K562 (cell line): ENCODE results near the gene ACBD3. TPM values are rescaled to one million over a fixed set of nuclear protein-coding genes. Genes with fewer than 3 reads are reported as not detected.
A peak's percentile ranks its signal among the peaks of the same experiment; 100 is the strongest.

Source experiments
- ATAC-seq: fragments of 200-7000 bp; cut with Tn5 transposase; 3 replicates; pipeline ENCODE4 v1.9.1; 2020; ENCODE audit warnings: moderate library complexity
- BruUV-seq: library from RNA; stranded (reverse); fragments of 400-500 nt; replicated peaks from 2 replicates; lab custom pipeline; 2021; lab: Mats Ljungman, UMichigan
- CTCF ChIA-PET: fragments of 300-600 bp; formaldehyde crosslinking; extraction: SDS; loops from one replicate; lab custom pipeline; 2021; ENCODE audit warnings: low intra/inter-chr PET ratio; lab: Yijun Ruan, JAX
- POLR2A ChIA-PET: fragments of 300-600, 350-650 bp; sonication (Branson Sonifier 250); formaldehyde crosslinking; extraction: SDS; loops from one replicate; lab custom pipeline; 2021; ENCODE audit warnings: antibody characterized with exemption, inconsistent platforms; lab: Yijun Ruan, JAX
- DNase-seq, 4 experiments: peaks; one replicate each; pipeline versions ENCODE4 v3.0.0 to v3.0.0-alpha.2; 2011 to 2018; ENCODE audit warnings: low spot score in 3 of 4, mixed read lengths in 3 of 4; ENCODE audit errors: extremely low read depth in 1 of 4
- FAIRE-seq: peaks from 2 replicates; lab custom pipeline; 2011; peaks lifted over from hg19 to GRCh38; lab: Jason Lieb, UNC
- H2AFZ ChIP-seq: 2 replicates; pipeline ENCODE4 v1.6.0; 2011; ENCODE audit warnings: low read depth, low read length, control low read depth, inconsistent platforms
- H3K27ac ChIP-seq: fragments of 200-600 bp; 3 replicates; pipeline ENCODE4 v1.8.0; 2011; ENCODE audit warnings: low read depth, mild to moderate bottlenecking, control low read depth, inconsistent platforms, low read length, moderate library complexity, mixed read lengths; ENCODE audit errors: extremely low read depth
- H3K27me3 ChIP-seq, 2 experiments: fragments of 300-600 bp in 1 of 2; 2 replicates in 1 of 2; 3 replicates in 1 of 2; pipeline versions ENCODE4 v1.6.0 to v1.8.0; 2011; ENCODE audit warnings: inconsistent platforms in 2 of 2, low read length in 2 of 2, mild to moderate bottlenecking in 1 of 2, mixed read lengths in 1 of 2, moderate library complexity in 1 of 2; ENCODE audit not compliant: control insufficient read depth in 2 of 2, insufficient read depth in 2 of 2
- H3K36me3 ChIP-seq: fragments of 300-600 bp; 3 replicates; pipeline ENCODE4 v1.8.0; 2011; ENCODE audit warnings: mild to moderate bottlenecking, low read length, inconsistent platforms; ENCODE audit not compliant: control insufficient read depth, insufficient read depth
- H3K4me1 ChIP-seq, 2 experiments: fragments of 200-600 bp in 1 of 2; replicated peaks in 1 of 2; 2 replicates in 1 of 2; 3 replicates in 1 of 2; pipeline versions ENCODE4 v1.5.1 to v1.8.0; 2011; ENCODE audit warnings: inconsistent platforms in 2 of 2, low read length in 2 of 2, mild to moderate bottlenecking in 1 of 2, mixed read lengths in 1 of 2, moderate library complexity in 1 of 2; ENCODE audit not compliant: control insufficient read depth in 2 of 2, insufficient read depth in 2 of 2
- H3K4me2 ChIP-seq: 2 replicates; pipeline ENCODE4 v1.6.1; 2011; ENCODE audit warnings: low read length, control low read depth, inconsistent platforms, mixed read lengths; ENCODE audit not compliant: insufficient read depth
- H3K4me3 ChIP-seq: fragments of 200-600 bp; sonication (generic), shearing (Covaris generic); 2 replicates; pipeline ENCODE4 v1.5.1; 2016; ENCODE audit warnings: control low read depth, inconsistent platforms
- H3K79me2 ChIP-seq: fragments of 200-600 bp; 3 replicates; pipeline ENCODE4 v1.8.0; 2011; ENCODE audit warnings: low read length, inconsistent platforms; ENCODE audit not compliant: control insufficient read depth, insufficient read depth
- H3K9ac ChIP-seq, 2 experiments: 2 replicates each; pipeline versions ENCODE4 v1.6.0 to v1.6.1; 2011; ENCODE audit warnings: low read depth in 2 of 2, low read length in 2 of 2, control low read depth in 1 of 2, inconsistent platforms in 1 of 2, mild to moderate bottlenecking in 1 of 2, mixed read lengths in 1 of 2; ENCODE audit not compliant: insufficient read depth in 1 of 2
- H3K9me1 ChIP-seq: one replicate; pipeline ENCODE4 v1.6.0; 2011; ENCODE audit warnings: inconsistent platforms, mild to moderate bottlenecking, low read length, moderate library complexity; ENCODE audit not compliant: control insufficient read depth, insufficient read depth
- H3K9me3 ChIP-seq: replicated peaks from 2 replicates; pipeline ENCODE4 v1.5.1; 2011; ENCODE audit warnings: low read depth, low read length, inconsistent platforms; ENCODE audit not compliant: control insufficient read depth, insufficient read depth
- H4K20me1 ChIP-seq: replicated peaks from 2 replicates; pipeline ENCODE4 v1.6.1; 2011; ENCODE audit warnings: low read length, inconsistent platforms, mixed read lengths; ENCODE audit not compliant: control insufficient read depth, insufficient read depth
- BRCA1 ChIP-seq, 2 experiments: fragments of 450-650 bp in 1 of 2; sonication (generic) in 1 of 2; formaldehyde crosslinking in 1 of 2; IDR thresholded peaks; 2 replicates each; pipeline versions ENCODE4 v1.5.0 to v1.6.1; 2017 to 2020; ENCODE audit warnings: mild to moderate bottlenecking in 1 of 2, missing genetic modification reagents in 1 of 2
- CREB3L1 ChIP-seq: fragments of 450-650 bp; IDR thresholded peaks from 2 replicates; pipeline ENCODE4 v1.6.1; 2014; ENCODE audit warnings: low read depth, mild to moderate bottlenecking, moderate library complexity, borderline replicate concordance
- ETV1 ChIP-seq: fragments of 450-650 bp; conservative IDR thresholded peaks from 2 replicates; pipeline ENCODE4 v1.6.1; 2016; ENCODE audit warnings: missing genetic modification characterization, control low read depth, low read depth, missing compliant biosample characterization
- FOXJ2 ChIP-seq: fragments of 200-800 bp; sonication (Bioruptor generic); IDR thresholded peaks from 2 replicates; pipeline ENCODE4 v1.6.1; 2016; ENCODE audit warnings: missing genetic modification characterization, missing compliant biosample characterization
- FOXP1 ChIP-seq: sonication (generic); formaldehyde crosslinking; IDR thresholded peaks from 2 replicates; pipeline ENCODE4 v1.8.0; 2022; ENCODE audit warnings: mild to moderate bottlenecking, missing genetic modification reagents
- PRPF4 ChIP-seq: fragments of 200-400 bp; formaldehyde crosslinking; IDR thresholded peaks from one replicate; pipeline ENCODE4 v1.6.1; 2017; ENCODE audit warnings: low read length, low read depth, mild to moderate bottlenecking; ENCODE audit not compliant: insufficient read depth, poor library complexity, severe bottlenecking
- RBM15 ChIP-seq: fragments of 200-400 bp; formaldehyde crosslinking; IDR thresholded peaks from 2 replicates; pipeline ENCODE4 v1.6.1; 2018; ENCODE audit warnings: mild to moderate bottlenecking, low read length, moderate library complexity; ENCODE audit not compliant: insufficient read depth
- SIN3B ChIP-seq: fragments of 450-650 bp; IDR thresholded peaks from 2 replicates; pipeline ENCODE4 v1.6.1; 2017; ENCODE audit warnings: low read depth, mild to moderate bottlenecking, moderate library complexity
- SIX5 ChIP-seq, 2 experiments: IDR thresholded peaks; 2 replicates each; pipeline ENCODE4 v1.6.1; 2011; ENCODE audit warnings: low read length in 2 of 2, borderline replicate concordance in 1 of 2, low read depth in 1 of 2, mild to moderate bottlenecking in 1 of 2, moderate library complexity in 1 of 2; ENCODE audit not compliant: insufficient read depth in 1 of 2
- SMC3 ChIP-seq: conservative IDR thresholded peaks from 2 replicates; pipeline ENCODE4 v1.6.1; 2011; ENCODE audit warnings: low read depth, low read length, improper control_type of control experiment; ENCODE audit not compliant: insufficient read depth
- ZBTB49 ChIP-seq: sonication (generic); formaldehyde crosslinking; IDR thresholded peaks from 2 replicates; pipeline ENCODE4 v1.8.0; 2022; ENCODE audit warnings: missing genetic modification reagents, mild to moderate bottlenecking, borderline replicate concordance
- ZNF224 ChIP-seq: sonication (generic); formaldehyde crosslinking; IDR thresholded peaks from 2 replicates; pipeline ENCODE4 v1.8.0; 2022; ENCODE audit warnings: mild to moderate bottlenecking, missing genetic modification reagents
- ZNF316 ChIP-seq: fragments of 450-650 bp; IDR thresholded peaks from 2 replicates; pipeline ENCODE4 v1.6.1; 2016
- ZNF395 ChIP-seq: fragments of 200-800 bp; sonication (Bioruptor generic); IDR thresholded peaks from 2 replicates; pipeline ENCODE4 v1.6.1; 2017; ENCODE audit warnings: missing genetic modification characterization, missing compliant biosample characterization
- WGBS: fragments of 100-300 bp; shearing (Covaris generic); methylation state at CpG from one replicate; pipeline ENCODE4 v1.1.6; 2016; ENCODE audit warnings: low coverage, mixed read lengths; ENCODE audit not compliant: insufficient coverage; ENCODE audit errors: missing lambda C conversion rate; 5-methylcytosine and 5-hydroxymethylcytosine counted together
- in situ Hi-C: fragments of 300-500 bp; cut with MboI; formaldehyde crosslinking; loops from 4 replicates; pipeline ENCODE4 v1.15.0; 2018; ENCODE audit warnings: inconsistent platforms, mixed read lengths
- intact Hi-C: fragments of 100-400 bp; cut with micrococcal nuclease; formaldehyde crosslinking; loops from 2 replicates; pipeline ENCODE4 v1.14.2; 2022
- polyA plus RNA-seq, 8 experiments: library from polyadenylated mRNA; depleted of rRNA in 4 of 8; stranded (reverse) in 5 of 8; unstranded in 3 of 8; fragments of >200 nt; fragmentation: Nextera tagmentation in 2 of 8; fragmentation: Illumina TruSeq in 1 of 8; extraction: Ambion mirVana in 2 of 8; extraction: Trizol in 1 of 8; gene quantifications; 2 replicates each; pipeline versions ENCODE4 v1.2.1 to v1.2.3, GENCODE V29; 2011 to 2014; ENCODE audit warnings: inconsistent platforms in 1 of 8, missing spikeins in 1 of 8
- total RNA-seq, 7 experiments: library from RNA; depleted of rRNA in 6 of 7; stranded (reverse); fragments of >200 nt in 6 of 7; fragmentation: Illumina TruSeq in 2 of 7; extraction: Trizol in 2 of 7; gene quantifications; 2 replicates each; pipeline versions ENCODE4 v1.2.1 to v1.2.3, GENCODE V29; 2011 to 2021; ENCODE audit warnings: low replicate concordance in 1 of 7

ACBD3 gene
- total and polyA plus RNA-seq, 9 of the 15 experiments (the other 6 are each of a cell fraction or from before 2014, with no cell fraction given) = 11.1 to 36.7 (median 26.9) TPM

GRCh38 chr1:226109829-226110248, 76.7 kb downstream of the ACBD3 start:
- peak overlapping the region; percentile 82 for H3K4me2 ChIP-seq
- H3K4me3 ChIP-seq = peak overlapping the region; percentile 57
- intact Hi-C loops (loop anchor here (1.0 to 2.0 kb wide), 2 partner anchors 21 to 45 kb away; no protein-coding TSS in a partner anchor), in situ Hi-C loops (no loop called here)
- peaks cover 11% of the 10 kb centered on the region; the same call in 1 of the 2 replicates for H4K20me1 ChIP-seq
- H3K9ac ChIP-seq = peak overlapping the region; percentile 68 to 93
- peak overlapping the region; percentile 85 for H3K27ac ChIP-seq
- peak; percentile 54 for FAIRE-seq
- WGBS = 1% methylated on average over 21 of the region's 57 CpGs
- no TSS peak for BruUV-seq
- H3K9me3 ChIP-seq = no peaks in the 10 kb centered on the region
- H2AFZ ChIP-seq = peak overlapping the region; percentile 74
- H3K9me1 ChIP-seq = peaks cover 3% of the 10 kb centered on the region
- H3K36me3 ChIP-seq = no peaks in the 10 kb centered on the region
- ATAC-seq = peak; percentile 77
- peak; percentile 93 to 99 (median 97) for DNase-seq
- ChIA-PET CTCF (interaction anchor here (0.6 to 1.1 kb wide), 4 partner anchors 11 to 47 kb away, joined by 3 to 5 read pairs (median 4); no protein-coding TSS in a partner anchor), POLR2A (interaction anchor here (0.6 to 1.5 kb wide), 7 partner anchors 9 to 533 kb away, joined by 3 to 5 read pairs (median 3); no protein-coding TSS in a partner anchor)
- no peaks in the 10 kb centered on the region for H3K27me3 ChIP-seq
- H3K4me1 ChIP-seq = peaks cover 42 to 47% of the 10 kb centered on the region in 2 experiments
- no peaks in the 10 kb centered on the region for H3K79me2 ChIP-seq
- no peak for TF ChIP-seq PRPF4
- TF ChIP-seq FOXP1 (CRISPR knock-in tag) = 0 out of 2 replicates have a peak, but pooled peaks have one; percentile 12
- no peak for TF ChIP-seq SIX5 (IDR thresholded peaks at IDR 0.05; ENCODE audit: borderline replicate concordance in 1 of 2, insufficient read depth in 1 of 2, low read depth in 1 of 2, low read length in 2 of 2)
- no peak for TF ChIP-seq ZNF316
- 0 out of 2 replicates have a peak, but pooled peaks have one; percentile 11 for TF ChIP-seq ETV1 (tag)
- TF ChIP-seq SMC3 = no peak
- no peak for TF ChIP-seq ZNF224 (CRISPR knock-in tag)
- no peak for TF ChIP-seq CREB3L1
- no peak for TF ChIP-seq ZBTB49
- TF ChIP-seq BRCA1 (IDR thresholded peaks at IDR 0.05) = no peak
- TF ChIP-seq BRCA1 (CRISPR knock-in tag; IDR thresholded peaks at IDR 0.05) = no peak
- TF ChIP-seq RBM15 = no peak
- TF ChIP-seq SIN3B = no peak
- no peak for TF ChIP-seq FOXJ2 (tag)
- peak; percentile 96 for TF ChIP-seq ZNF395 (CRISPR knock-in tag)
